GM18873 (cell line): Measurements from ENCODE around the gene BPIFB2.
"Not testable (repeated sequence)": the region's sequence is repeated elsewhere in the genome, so short reads cannot be mapped to it uniquely, and the experiment has no call there.

Experiments used
- ATAC-seq: cut with Tn5 transposase; IDR thresholded peaks from one replicate; pipeline ENCODE4 v1.9.1; 2021; ENCODE audit warnings: mild to moderate bottlenecking, moderate library complexity, moderate number of reproducible peaks; ENCODE audit not compliant: unreplicated experiment, low FRiP score

BPIFB2 gene

GRCh38 chr20:33032555-33032954 is 25.1 kb downstream of the BPIFB2 start:
- no peak for ATAC-seq

GRCh38 chr20:33033381-33033780 is 25.9 kb downstream of the BPIFB2 start:
- ATAC-seq: no peak

- no peak for ATAC-seq
Measured at GRCh38 chr20:33034115-33034514, 26.6 kb downstream of the BPIFB2 start.

GRCh38 chr20:33034901-33035492 is 27.5 kb downstream of the BPIFB2 start:
- ATAC-seq: no peak

GRCh38 chr20:33037456-33037855 is 30.0 kb downstream of the BPIFB2 start:
- no peak for ATAC-seq

- ATAC-seq: no peak
Measured at GRCh38 chr20:33038243-33038642, 30.7 kb downstream of the BPIFB2 start.

GRCh38 chr20:33042430-33042829 is 34.9 kb downstream of the BPIFB2 start:
- ATAC-seq: no peak

- no peak for ATAC-seq
Measured at GRCh38 chr20:33042983-33043730, 35.7 kb downstream of the BPIFB2 start.

- no peak for ATAC-seq
Measured at GRCh38 chr20:33043731-33044181, 36.3 kb downstream of the BPIFB2 start.

GRCh38 chr20:33045129-33045721 is 37.7 kb downstream of the BPIFB2 start:
- not testable (repeated sequence) for ATAC-seq

GRCh38 chr20:33046412-33046811 is 38.9 kb downstream of the BPIFB2 start:
- ATAC-seq: no peak

GRCh38 chr20:33051333-33051732 is 43.8 kb downstream of the BPIFB2 start:
- ATAC-seq: no peak

- ATAC-seq: no peak
Measured at GRCh38 chr20:33053291-33054106, 46.0 kb downstream of the BPIFB2 start, which contains the start of gene BPIFB3. Gene BPIFB3, plus strand, starts transcription at chr20:33053903. Its CDS starts 1,533 bp downstream, at chr20:33055436.

GRCh38 chr20:33054381-33054780 is 46.9 kb downstream of the BPIFB2 start:
- ATAC-seq: no peak

GRCh38 chr20:33054791-33055190 is 47.3 kb downstream of the BPIFB2 start:
- no peak for ATAC-seq

GRCh38 chr20:33059136-33059535 is 51.6 kb downstream of the BPIFB2 start:
- ATAC-seq: no peak

GRCh38 chr20:33059741-33060390 is 52.4 kb downstream of the BPIFB2 start:
- ATAC-seq: no peak

- ATAC-seq: no peak
Measured at GRCh38 chr20:33061658-33062028, 54.1 kb downstream of the BPIFB2 start.

- no peak for ATAC-seq
Measured at GRCh38 chr20:33062105-33062824, 54.8 kb downstream of the BPIFB2 start.

GRCh38 chr20:33062825-33063149 is 55.3 kb downstream of the BPIFB2 start:
- no peak for ATAC-seq
